ENCODE data around the gene ZNF569.
A peak's percentile ranks its signal among the peaks of the same experiment; 100 is the strongest.
"Not testable (repeated sequence)": the region's sequence is repeated elsewhere in the genome, so short reads cannot be mapped to it uniquely, and the experiment has no call there.

Gene ZNF569

DNA sequence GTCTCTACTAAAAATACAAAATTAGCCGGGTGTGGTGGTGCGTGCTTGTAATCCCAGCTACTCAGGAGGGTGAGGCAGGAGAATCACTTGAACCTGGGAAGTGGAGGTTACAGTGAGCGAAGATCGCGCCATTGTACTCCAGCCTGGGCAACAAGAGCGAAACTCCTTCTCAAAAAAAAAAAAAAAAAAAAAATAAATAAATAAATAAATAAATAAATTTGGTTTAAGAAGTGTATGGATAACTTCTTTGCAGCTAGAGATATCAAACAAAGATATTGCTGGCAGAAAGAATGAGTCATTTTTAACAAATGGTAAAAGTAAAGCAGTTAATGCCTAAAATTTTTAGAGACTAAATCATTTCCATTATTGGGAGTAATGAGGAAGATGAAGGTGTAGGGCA, 75.8 kb downstream of the ZNF569 start:
- DNase-seq = not testable (repeated sequence)

- no peak for DNase-seq
Measured at GRCh38 chr19:37389234-37389633, 78.0 kb downstream of the ZNF569 start.

DNA sequence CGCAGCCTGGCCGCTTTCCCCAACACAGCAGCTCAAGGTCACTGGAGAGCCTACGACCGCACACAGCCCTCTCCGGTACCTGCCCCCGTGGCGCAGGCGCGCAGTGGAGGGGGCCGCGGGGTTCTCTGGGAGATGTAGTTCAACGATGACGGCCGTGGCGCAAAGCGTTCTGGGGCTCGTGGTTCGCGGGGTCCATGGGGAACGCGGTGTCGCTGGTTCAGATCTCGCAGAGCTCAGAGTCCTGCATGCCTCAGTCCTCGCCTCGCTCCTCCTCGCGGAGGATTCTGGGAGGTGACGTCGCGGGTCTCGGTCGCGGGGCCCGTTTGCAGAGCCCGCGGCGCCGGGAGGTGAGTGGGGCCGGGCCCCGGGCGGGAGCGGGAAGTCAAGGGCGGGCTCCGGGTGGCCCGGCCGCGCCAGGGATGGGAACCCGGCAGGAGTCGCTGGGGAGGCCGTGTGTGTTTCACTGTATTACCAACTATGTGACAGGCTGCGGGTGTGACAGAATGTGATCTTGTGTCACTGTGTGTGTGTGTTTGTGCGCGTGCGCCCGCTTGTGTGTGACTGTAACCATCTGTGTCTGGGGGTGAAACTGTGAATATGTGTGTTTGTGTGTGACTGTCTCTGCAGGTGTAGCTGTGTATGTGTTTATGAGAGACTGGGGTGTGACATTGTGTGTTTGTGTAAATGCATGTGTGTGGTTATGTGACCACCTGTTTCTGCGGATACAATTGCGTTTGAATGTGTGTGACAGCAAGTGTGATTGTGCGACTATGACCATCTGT, 96.2 kb downstream of the ZNF569 start, which contains the start of gene ZNF527:
ZNF527 (plus strand) TSS at position 220 of the 782 bp plus-strand sequence. CDS start 3,100 bp downstream, outside the sequence.
- peak; percentile 96 for DNase-seq

GRCh38 chr19:37370386-37370879, 96.8 kb downstream of the ZNF569 start:
- not testable (repeated sequence) for DNase-seq

DNA sequence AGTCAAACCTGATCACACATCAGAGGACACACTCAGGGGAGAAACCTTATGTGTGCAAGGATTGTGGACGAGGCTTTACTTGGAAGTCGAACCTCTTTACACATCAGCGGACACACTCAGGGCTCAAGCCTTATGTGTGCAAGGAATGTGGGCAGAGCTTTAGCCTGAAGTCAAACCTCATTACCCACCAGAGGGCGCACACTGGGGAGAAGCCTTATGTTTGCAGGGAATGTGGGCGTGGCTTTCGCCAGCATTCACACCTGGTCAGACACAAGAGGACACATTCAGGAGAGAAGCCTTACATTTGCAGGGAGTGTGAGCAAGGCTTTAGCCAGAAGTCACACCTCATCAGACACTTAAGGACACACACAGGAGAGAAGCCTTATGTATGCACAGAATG, 104.5 kb downstream of the ZNF569 start:
- DNase-seq = peak; percentile 2

DNA sequence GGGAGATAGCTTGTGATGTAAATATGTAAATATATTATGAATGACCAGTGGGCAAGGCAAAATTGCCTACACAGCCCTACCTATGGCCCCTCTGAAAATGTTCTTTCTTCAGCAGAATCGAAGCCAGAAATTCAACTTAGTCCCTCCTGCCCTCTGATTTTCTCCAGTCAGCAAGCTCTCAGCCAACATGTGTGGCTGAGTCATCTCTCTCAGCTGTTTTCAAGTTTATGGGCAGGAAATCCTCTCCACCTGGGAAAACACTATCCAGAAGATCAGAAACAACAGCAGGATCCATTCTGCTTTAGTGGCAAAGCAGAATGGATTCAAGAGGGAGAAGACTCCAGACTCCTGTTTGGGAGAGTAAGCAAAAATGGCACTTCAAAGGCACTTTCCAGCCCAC, 105.2 kb downstream of the ZNF569 start:
- DNase-seq = no peak

Data from activated CD4-positive, alpha-beta T cell treated with anti-CD3 and anti-CD28 coated beads, Interleukin-2, amount 50 U/mL, for 1 hour (primary cell).